ENCODE results near the gene ATP6V0B.

Gene ATP6V0B

DNA sequence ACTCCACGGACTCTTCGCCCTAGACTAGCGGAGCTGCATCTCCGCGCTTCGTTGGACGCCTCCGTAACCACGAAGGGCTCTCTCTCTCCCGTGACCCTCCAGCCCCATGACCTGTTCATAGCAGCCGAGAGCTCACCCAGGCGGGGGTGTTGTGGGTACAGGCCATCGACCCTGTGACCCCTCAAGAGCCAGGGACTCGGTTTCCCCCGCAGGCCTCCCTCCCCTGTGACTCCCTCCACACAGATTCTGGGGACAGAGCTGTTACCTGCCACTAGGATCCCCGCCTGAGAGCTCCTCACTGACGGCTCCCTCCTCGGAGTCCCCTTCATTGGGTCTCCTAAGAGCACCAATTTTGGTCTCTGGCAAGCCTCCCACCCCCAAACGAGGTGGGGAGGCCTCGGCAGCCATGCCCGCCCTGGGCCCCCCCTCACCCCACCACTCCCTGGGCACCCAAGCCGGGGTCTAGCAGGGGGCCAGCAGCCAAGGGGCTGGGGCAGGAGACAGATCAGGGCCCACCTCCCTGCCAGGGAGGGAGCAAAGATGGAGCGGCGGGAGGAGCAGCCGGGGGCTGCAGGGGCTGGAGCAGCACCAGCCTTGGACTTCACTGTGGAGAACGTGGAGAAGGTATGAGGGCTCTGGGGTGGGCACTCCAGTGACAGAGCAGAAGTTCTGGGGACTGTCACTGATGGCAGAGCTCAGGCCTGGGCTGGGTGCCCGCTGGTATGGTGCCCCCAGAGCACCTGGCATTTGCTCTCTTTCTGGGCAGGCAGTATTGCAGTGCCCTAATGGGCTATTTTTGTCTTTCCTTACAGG is 27.5 kb upstream of the ATP6V0B start:
- TF ChIP-seq, protein P1, sequence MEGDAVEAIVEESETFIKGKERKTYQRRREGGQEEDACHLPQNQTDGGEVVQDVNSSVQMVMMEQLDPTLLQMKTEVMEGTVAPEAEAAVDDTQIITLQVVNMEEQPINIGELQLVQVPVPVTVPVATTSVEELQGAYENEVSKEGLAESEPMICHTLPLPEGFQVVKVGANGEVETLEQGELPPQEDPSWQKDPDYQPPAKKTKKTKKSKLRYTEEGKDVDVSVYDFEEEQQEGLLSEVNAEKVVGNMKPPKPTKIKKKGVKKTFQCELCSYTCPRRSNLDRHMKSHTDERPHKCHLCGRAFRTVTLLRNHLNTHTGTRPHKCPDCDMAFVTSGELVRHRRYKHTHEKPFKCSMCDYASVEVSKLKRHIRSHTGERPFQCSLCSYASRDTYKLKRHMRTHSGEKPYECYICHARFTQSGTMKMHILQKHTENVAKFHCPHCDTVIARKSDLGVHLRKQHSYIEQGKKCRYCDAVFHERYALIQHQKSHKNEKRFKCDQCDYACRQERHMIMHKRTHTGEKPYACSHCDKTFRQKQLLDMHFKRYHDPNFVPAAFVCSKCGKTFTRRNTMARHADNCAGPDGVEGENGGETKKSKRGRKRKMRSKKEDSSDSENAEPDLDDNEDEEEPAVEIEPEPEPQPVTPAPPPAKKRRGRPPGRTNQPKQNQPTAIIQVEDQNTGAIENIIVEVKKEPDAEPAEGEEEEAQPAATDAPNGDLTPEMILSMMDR (conservative IDR thresholded peaks at IDR 0.05; ENCODE audit: low read length) = no peak

DNA sequence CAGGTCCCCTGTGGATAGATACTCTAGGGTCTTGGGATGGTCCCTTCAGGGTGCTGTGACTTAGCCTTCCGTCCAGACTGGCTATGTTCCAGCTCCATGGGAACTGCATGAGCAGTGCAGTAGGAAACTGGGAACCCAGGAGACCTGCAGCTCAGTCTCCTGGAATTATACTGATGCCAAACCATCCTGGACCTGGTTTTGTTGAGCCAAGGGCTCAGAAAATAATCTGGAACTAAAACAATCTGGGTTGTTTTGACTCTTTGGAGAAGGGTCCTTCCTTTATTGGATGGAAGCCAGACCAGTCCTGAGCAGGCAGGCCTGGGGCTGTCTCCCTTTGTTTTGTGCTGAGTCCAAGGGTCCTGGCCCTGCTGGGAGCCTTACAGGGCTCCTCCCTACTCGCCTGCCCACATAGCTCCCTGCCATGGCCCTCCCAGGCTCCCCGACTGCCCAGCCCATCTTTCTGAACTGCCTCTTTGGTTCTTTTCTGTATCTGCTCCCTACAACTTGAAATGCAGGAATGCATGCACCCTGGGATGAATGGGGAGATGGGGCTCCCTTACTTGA is 26.8 kb upstream of the ATP6V0B start:
- DNase-seq (ENCODE audit: low read depth) = no peak
- H3K4me3 ChIP-seq (ENCODE audit: low read length) = peak overlapping the region; percentile 98
- TF ChIP-seq, protein P1 (conservative IDR thresholded peaks at IDR 0.05; ENCODE audit: low read length) = no peak

More for the DNA sequence above, 27.5 kb upstream of the ATP6V0B start:
- DNase-seq (ENCODE audit: low read depth) = no peak
- peak overlapping the region; percentile 98 for H3K4me3 ChIP-seq (ENCODE audit: low read length)

DNA sequence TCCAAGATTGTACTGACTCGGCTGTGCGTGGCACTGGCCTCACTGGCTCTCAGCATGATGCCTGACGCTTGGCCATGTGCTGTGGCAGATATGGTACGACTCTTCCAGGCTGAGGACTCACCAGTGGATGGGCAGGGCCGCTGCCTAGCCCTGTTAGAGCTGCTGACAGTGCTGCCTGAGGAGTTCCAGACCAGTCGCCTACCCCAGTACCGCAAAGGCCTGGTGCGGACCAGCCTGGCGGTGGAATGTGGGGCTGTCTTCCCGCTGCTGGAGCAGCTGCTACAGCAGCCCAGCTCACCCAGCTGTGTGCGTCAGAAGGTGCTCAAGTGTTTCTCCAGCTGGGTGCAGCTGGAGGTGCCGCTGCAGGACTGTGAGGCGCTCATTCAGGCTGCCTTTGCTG is 25.1 kb upstream of the ATP6V0B start:
- no peak for DNase-seq (ENCODE audit: low read depth)
- TF ChIP-seq, protein P1 (conservative IDR thresholded peaks at IDR 0.05; ENCODE audit: low read length) = no peak
- no peak overlapping the region for H3K4me3 ChIP-seq (ENCODE audit: low read length)

DNA sequence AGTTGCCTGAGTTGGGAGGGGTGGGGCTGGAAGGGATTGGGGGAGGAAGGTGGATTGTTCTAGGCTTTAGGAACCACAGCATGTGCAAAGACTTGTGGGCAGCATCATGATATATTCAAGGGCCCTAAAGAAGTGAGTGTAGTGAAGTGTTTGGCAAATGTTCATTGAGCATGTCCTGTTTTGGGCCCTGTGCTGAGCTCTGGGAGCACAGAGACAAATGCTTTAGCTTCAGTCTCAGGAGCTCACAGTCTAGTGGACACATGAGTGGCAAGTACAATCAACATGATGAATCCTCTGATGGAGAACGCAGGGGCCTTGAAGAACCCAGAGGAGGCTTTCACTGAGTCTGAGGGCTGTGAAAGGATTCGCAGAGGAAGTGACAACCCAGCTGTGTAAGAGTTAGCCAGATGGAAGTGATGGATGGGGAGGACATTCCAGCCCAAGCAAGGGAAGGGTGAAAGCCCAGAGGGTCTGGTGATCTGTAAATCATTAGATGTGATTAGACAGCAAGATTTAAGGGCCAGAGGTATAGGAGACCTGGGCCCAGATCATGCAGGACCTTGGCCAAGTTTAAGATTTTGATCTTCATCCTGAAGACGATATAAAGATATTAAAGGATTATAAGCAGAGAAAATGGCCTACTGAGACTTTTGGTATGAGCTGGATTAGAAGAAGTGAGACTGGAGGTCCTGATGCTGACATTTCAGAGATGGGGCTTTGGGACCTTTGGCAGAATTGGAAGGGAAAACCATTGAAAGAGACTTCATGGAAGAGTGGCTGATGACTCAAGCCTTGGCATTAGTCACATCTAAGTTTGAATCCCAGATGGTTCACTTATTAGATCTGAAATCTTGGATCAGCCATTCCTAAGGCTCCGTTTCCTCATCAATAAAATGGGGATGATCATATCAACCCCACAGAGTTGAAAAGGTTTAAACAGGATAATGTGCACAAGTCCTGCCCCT is 23.5 kb upstream of the ATP6V0B start:
- no peak overlapping the region for H3K4me3 ChIP-seq (ENCODE audit: low read length)
- no peak for DNase-seq (ENCODE audit: low read depth)
- TF ChIP-seq, protein P1 (conservative IDR thresholded peaks at IDR 0.05; ENCODE audit: low read length) = no peak

DNA sequence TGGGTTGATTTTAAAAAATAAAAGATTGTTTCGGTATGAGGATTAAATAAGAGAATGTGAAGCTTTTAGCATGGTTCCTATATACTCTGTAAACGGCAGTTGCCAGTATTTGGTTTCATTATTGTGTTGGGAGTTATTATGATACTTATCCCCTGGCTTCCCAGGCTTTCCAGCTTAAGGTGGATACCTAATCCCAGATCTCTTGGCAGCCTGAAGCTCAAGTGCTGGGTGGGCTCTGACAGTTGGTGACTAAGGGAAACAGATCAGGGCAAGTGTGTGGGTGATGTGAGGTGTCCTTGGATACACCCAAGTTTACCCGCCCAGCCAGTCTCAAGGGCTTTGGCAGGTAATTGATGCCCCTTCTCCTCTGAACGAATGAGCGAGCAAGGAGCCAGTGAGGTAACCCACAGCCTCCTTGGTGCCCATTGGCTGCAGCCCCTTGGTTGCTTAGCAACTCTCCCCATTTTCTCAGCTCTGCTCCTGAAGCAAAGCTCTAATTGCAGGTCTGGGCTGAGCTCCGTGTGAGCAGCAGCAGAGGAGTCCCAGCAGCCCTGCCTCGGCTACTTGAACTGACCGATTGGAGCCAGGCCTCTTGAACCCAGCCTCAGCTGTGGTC is 21.9 kb upstream of the ATP6V0B start:
- no peak for DNase-seq (ENCODE audit: low read depth)
- TF ChIP-seq, protein P1 (conservative IDR thresholded peaks at IDR 0.05; ENCODE audit: low read length) = no peak
- no peak overlapping the region for H3K4me3 ChIP-seq (ENCODE audit: low read length)

DNA sequence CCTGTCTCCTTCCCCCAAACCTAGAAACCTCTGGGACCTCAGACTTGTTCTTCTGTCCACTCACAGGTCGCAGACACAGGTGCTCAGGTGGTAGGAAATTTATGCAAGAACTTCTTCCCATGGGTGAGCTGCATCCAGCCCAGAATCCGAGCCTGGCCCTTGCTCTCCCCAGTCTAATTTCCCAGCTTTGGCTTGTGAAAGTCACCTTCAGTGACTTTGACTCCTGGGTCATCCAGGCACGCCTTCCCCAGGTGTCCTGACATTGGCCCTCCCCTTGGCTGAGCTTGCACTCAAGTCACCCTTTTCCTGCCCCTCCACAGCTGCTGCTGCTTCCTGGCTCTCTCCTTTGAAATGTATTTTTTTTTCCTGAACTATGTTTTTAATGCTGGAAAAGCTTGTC is 21.4 kb upstream of the ATP6V0B start:
- H3K4me3 ChIP-seq (ENCODE audit: low read length) = no peak overlapping the region
- TF ChIP-seq, protein P1 (conservative IDR thresholded peaks at IDR 0.05; ENCODE audit: low read length) = no peak
- DNase-seq (ENCODE audit: low read depth) = no peak

Measured in AG10803 (cell line).